CD14-positive monocyte (primary cell): Measurements from ENCODE around the gene GPR3. TPM values are rescaled to one million over a fixed set of nuclear protein-coding genes. Genes with fewer than 3 reads are reported as not detected.

Experiments used
- DNase-seq, 3 donors: peaks; one replicate each; pipeline ENCODE4 v3.0.0-alpha.2; 2011 to 2022
- H2AFZ ChIP-seq: 2 replicates; pipeline ENCODE4 v1.6.0; 2012; ENCODE audit warnings: mild to moderate bottlenecking, low read depth, low read length, inconsistent platforms; ENCODE audit not compliant: insufficient read depth, poor library complexity, severe bottlenecking
- H3K27ac ChIP-seq, 2 donors: 1 replicate in 1 of 2; 2 replicates in 1 of 2; pipeline ENCODE4 v1.5.1; 2012 to 2013; ENCODE audit warnings: low read length in 2 of 2, control low read depth in 1 of 2, inconsistent platforms in 1 of 2, low read depth in 1 of 2, mild to moderate bottlenecking in 1 of 2
- H3K27me3 ChIP-seq, 2 donors: one replicate each; pipeline versions ENCODE4 v1.6.0 to v1.6.1; 2011 to 2013; ENCODE audit warnings: low read length in 2 of 2; ENCODE audit not compliant: control insufficient read depth in 2 of 2, insufficient read depth in 2 of 2
- H3K36me3 ChIP-seq, 2 donors: replicated peaks in 1 of 2; 1 replicate in 1 of 2; 2 replicates in 1 of 2; pipeline versions ENCODE4 v1.5.1 to v1.6.1; 2012 to 2013; ENCODE audit warnings: low read length in 2 of 2, control low read depth in 1 of 2, inconsistent platforms in 1 of 2, mild to moderate bottlenecking in 1 of 2; ENCODE audit not compliant: insufficient read depth in 2 of 2, control insufficient read depth in 1 of 2
- H3K4me1 ChIP-seq, 2 donors: 1 replicate in 1 of 2; 2 replicates in 1 of 2; pipeline versions ENCODE4 v1.5.1 to v1.6.1; 2012 to 2013; ENCODE audit warnings: low read length in 2 of 2, control low read depth in 1 of 2, inconsistent platforms in 1 of 2, mild to moderate bottlenecking in 1 of 2, moderate library complexity in 1 of 2; ENCODE audit not compliant: insufficient read depth in 2 of 2, control insufficient read depth in 1 of 2
- H3K4me2 ChIP-seq: replicated peaks from 2 replicates; pipeline ENCODE3; 2012; ENCODE audit warnings: low read length, moderate library complexity, mild to moderate bottlenecking; ENCODE audit not compliant: poor library complexity, severe bottlenecking; ENCODE audit errors: extremely low read depth
- H3K4me3 ChIP-seq, 3 experiments: fragments of 200-600 bp in 1 of 3; sonication (generic) in 1 of 3; replicated peaks in 1 of 3; 1 replicate in 2 of 3; 2 replicates in 1 of 3; pipeline ENCODE4 v1.5.1; 2011 to 2013; ENCODE audit warnings: low read length in 3 of 3, mild to moderate bottlenecking in 3 of 3, control low read depth in 2 of 3, low read depth in 2 of 3, inconsistent platforms in 1 of 3, moderate library complexity in 1 of 3
- H3K79me2 ChIP-seq: 2 replicates; pipeline ENCODE4 v1.6.0; 2012; ENCODE audit warnings: mild to moderate bottlenecking, control low read depth, inconsistent platforms, low read length, moderate library complexity; ENCODE audit not compliant: insufficient read depth
- H3K9ac ChIP-seq: 2 replicates; pipeline ENCODE4 v1.6.0; 2017; ENCODE audit warnings: low read length, mild to moderate bottlenecking; ENCODE audit not compliant: insufficient read depth, poor library complexity, severe bottlenecking
- H3K9me3 ChIP-seq, 2 donors: replicated peaks in 1 of 2; 1 replicate in 1 of 2; 2 replicates in 1 of 2; pipeline versions ENCODE4 v1.5.1 to v1.6.1; 2012 to 2013; ENCODE audit warnings: low read length in 2 of 2, control low read depth in 1 of 2; ENCODE audit not compliant: control insufficient read depth in 1 of 2, insufficient read depth in 1 of 2
- H4K20me1 ChIP-seq: 2 replicates; pipeline ENCODE4 v1.6.0; 2012; ENCODE audit warnings: mild to moderate bottlenecking, low read length, control low read depth, moderate library complexity; ENCODE audit not compliant: insufficient read depth
- H3K27ac Mint-ChIP-seq, 7 donors: one replicate each; pipeline ENCODE4 v1.8.0; 2020; ENCODE audit warnings: mild to moderate bottlenecking in 7 of 7, mixed read lengths in 7 of 7, moderate library complexity in 6 of 7, inconsistent platforms in 2 of 7
- H3K27me3 Mint-ChIP-seq, 3 donors: one replicate each; pipeline ENCODE4 v1.8.0; 2021 to 2022; ENCODE audit warnings: low read depth in 3 of 3, mild to moderate bottlenecking in 3 of 3, mixed read lengths in 3 of 3, moderate library complexity in 3 of 3, inconsistent platforms in 1 of 3
- H3K36me3 Mint-ChIP-seq, 2 donors: one replicate each; pipeline ENCODE4 v1.8.0; 2020; ENCODE audit warnings: mixed read lengths in 2 of 2, inconsistent platforms in 1 of 2, mild to moderate bottlenecking in 1 of 2
- H3K4me1 Mint-ChIP-seq: one replicate; pipeline ENCODE4 v1.8.0; 2020; ENCODE audit warnings: mild to moderate bottlenecking, mixed read lengths
- H3K4me3 Mint-ChIP-seq, 2 donors: one replicate each; pipeline ENCODE4 v1.8.0; 2020; ENCODE audit warnings: mild to moderate bottlenecking in 2 of 2, mixed read lengths in 2 of 2, moderate library complexity in 1 of 2
- H3K9me3 Mint-ChIP-seq, 7 donors: one replicate each; pipeline ENCODE4 v1.8.0; 2020 to 2022; ENCODE audit warnings: mixed read lengths in 7 of 7, mild to moderate bottlenecking in 6 of 7, moderate library complexity in 6 of 7, inconsistent platforms in 2 of 7
- CTCF ChIP-seq: fragments of 200-600 bp; IDR thresholded peaks from one replicate; pipeline ENCODE4 v1.8.0; 2022; ENCODE audit warnings: antibody characterized with exemption, mild to moderate bottlenecking
- whole genome bisulfite sequencing: methylation state at CpG from one replicate; pipeline ENCODE4 v1.1.5; 2013; ENCODE audit warnings: missing lambda C conversion rate; ENCODE audit not compliant: insufficient coverage; 5-methylcytosine and 5-hydroxymethylcytosine counted together
- intact Hi-C, 2 donors: fragments of 100-400 bp; cut with micrococcal nuclease; formaldehyde crosslinking; loops; one replicate each; pipeline versions ENCODE4 v1.15.0 to v1.15.1; 2023
- polyA plus RNA-seq, 3 donors: library from polyadenylated mRNA; depleted of rRNA in 1 of 3; unstranded in 2 of 3; stranded (reverse) in 1 of 3; fragments of 300-500 nt in 2 of 3; fragments of >200 nt in 1 of 3; fragmentation: Illumina TruSeq in 2 of 3; gene quantifications; 1 replicate in 2 of 3; 2 replicates in 1 of 3; pipeline ENCODE4 v1.2.3, GENCODE V29; 2012 to 2021

The GPR3 gene
- polyA plus RNA-seq, 3 donors = 0.26 to 2.7 TPM; not detected in 1

- no peak for TF ChIP-seq CTCF
- Mint-ChIP-seq H3K36me3 (peaks cover 16 to 75% of the 10 kb centered on the region in 2 donors), H3K27me3 (peaks cover 1 to 14% (median 4%) of the 10 kb centered on the region in 3 donors), H3K9me3 (peaks cover 0 to 2% (median 0%) of the 10 kb centered on the region in 7 donors), H3K4me1 (peaks cover 18% of the 10 kb centered on the region), H3K4me3 (no peak overlapping the region), H3K27ac (no peak overlapping the region)
- Histone ChIP-seq H3K27me3 (peaks cover 0 to 2% of the 10 kb centered on the region in 2 donors), H3K9me3 (no peaks in the 10 kb centered on the region), H3K4me1 (peaks cover 18 to 33% of the 10 kb centered on the region in 2 donors), H3K27ac (no peak overlapping the region), H3K79me2 (no peaks in the 10 kb centered on the region), H3K4me2 (no peak overlapping the region), H3K4me3 (no peak overlapping the region), H2AFZ (no peak overlapping the region), H3K9ac (no peak overlapping the region), H3K36me3 (peaks cover 29 to 46% of the 10 kb centered on the region in 2 donors), H4K20me1 (peaks cover 9% of the 10 kb centered on the region)
- WGBS = no CpG with 5 or more reads among the region's 3 CpGs
- DNase-seq = no peak
- intact Hi-C loops = no loop called here
Measured at GRCh38 chr1:27353629-27354028, 38.8 kb upstream of the GPR3 start.

GRCh38 chr1:27355683-27356082 lies 36.7 kb upstream of the GPR3 start:
- WGBS = 100% methylated on average over 2 of the region's 5 CpGs
- Histone ChIP-seq H3K4me2 (no peak overlapping the region), H3K36me3 (peaks cover 20 to 39% of the 10 kb centered on the region in 2 donors), H4K20me1 (peaks cover 13% of the 10 kb centered on the region), H3K27me3 (peaks cover 0 to 12% of the 10 kb centered on the region in 2 donors), H2AFZ (no peak overlapping the region), H3K27ac (no peak overlapping the region), H3K4me3 (no peak overlapping the region), H3K9ac (no peak overlapping the region), H3K9me3 (no peaks in the 10 kb centered on the region), H3K79me2 (no peaks in the 10 kb centered on the region), H3K4me1 (peaks cover 18 to 27% of the 10 kb centered on the region in 2 donors)
- H3K27me3 Mint-ChIP-seq = peaks cover 12 to 23% (median 22%) of the 10 kb centered on the region in 3 donors
- intact Hi-C loops = loop anchor here in 1 of 2 donors (5.0 kb wide), 1 partner anchor 42 kb away; no protein-coding TSS in a partner anchor
- DNase-seq = no peak
- no peak for TF ChIP-seq CTCF
- H3K27ac Mint-ChIP-seq = peak overlapping the region in 1 of 7 donors; percentile 50
- peaks cover 22% of the 10 kb centered on the region for H3K4me1 Mint-ChIP-seq
- H3K36me3 Mint-ChIP-seq = peaks cover 22 to 79% of the 10 kb centered on the region in 2 donors
- H3K9me3 Mint-ChIP-seq = peaks cover 0 to 2% (median 0%) of the 10 kb centered on the region in 7 donors
- no peak overlapping the region for H3K4me3 Mint-ChIP-seq
